Measurements from ENCODE around the gene RABEP1.
A peak's percentile ranks its signal among the peaks of the same experiment; 100 is the strongest.

The RABEP1 gene

GRCh38 chr17:5272322-5272721 lies 9.8 kb upstream of the RABEP1 start:
- H3K4me3 ChIP-seq (ENCODE audit: low read depth in 1 of 2, low read length in 2 of 2) = no peak overlapping the region
- no peaks in the 10 kb centered on the region for H3K36me3 ChIP-seq (ENCODE audit: control insufficient read depth in 1 of 2, insufficient read depth in 2 of 2, low read length in 2 of 2)
- H3K9me3 ChIP-seq (ENCODE audit: control insufficient read depth in 1 of 2, low read length in 2 of 2) = no peaks in the 10 kb centered on the region
- no peaks in the 10 kb centered on the region for H3K27me3 ChIP-seq (ENCODE audit: control insufficient read depth in 1 of 2, insufficient read depth in 2 of 2, low read length in 2 of 2)
- no peak overlapping the region for H3K9ac ChIP-seq (ENCODE audit: low read depth in 1 of 2, low read length in 2 of 2)
- H3K4me1 ChIP-seq (ENCODE audit: control insufficient read depth in 1 of 2, insufficient read depth in 2 of 2, low read length in 2 of 2) = no peaks in the 10 kb centered on the region
- no peak overlapping the region for H3K27ac ChIP-seq (ENCODE audit: low read depth, low read length)

- Histone ChIP-seq H3K27ac (ENCODE audit: low read depth, low read length) (no peak overlapping the region), H3K36me3 (ENCODE audit: control insufficient read depth in 1 of 2, insufficient read depth in 2 of 2, low read length in 2 of 2) (peaks cover 0 to 3% of the 10 kb centered on the region in 2 donors), H3K9ac (ENCODE audit: low read depth in 1 of 2, low read length in 2 of 2) (peak overlapping the region; percentile 16 to 64), H3K4me3 (ENCODE audit: low read depth in 1 of 2, low read length in 2 of 2) (peak overlapping the region; percentile 67 to 76), H3K9me3 (ENCODE audit: control insufficient read depth in 1 of 2, low read length in 2 of 2) (no peaks in the 10 kb centered on the region), H3K4me1 (ENCODE audit: control insufficient read depth in 1 of 2, insufficient read depth in 2 of 2, low read length in 2 of 2) (peaks cover 18 to 21% of the 10 kb centered on the region in 2 donors), H3K27me3 (ENCODE audit: control insufficient read depth in 1 of 2, insufficient read depth in 2 of 2, low read length in 2 of 2) (no peaks in the 10 kb centered on the region)
Observed at GRCh38 chr17:5282642-5283217, 646 bp downstream of the RABEP1 start.

GRCh38 chr17:5283571-5284315 lies 1.7 kb downstream of the RABEP1 start:
- H3K4me1 ChIP-seq (ENCODE audit: control insufficient read depth in 1 of 2, insufficient read depth in 2 of 2, low read length in 2 of 2) = peaks cover 18 to 21% of the 10 kb centered on the region in 2 donors

GRCh38 chr17:5284681-5285080 lies 2.6 kb downstream of the RABEP1 start:
- Histone ChIP-seq H3K9ac (ENCODE audit: low read depth in 1 of 2, low read length in 2 of 2) (no peak overlapping the region), H3K27me3 (ENCODE audit: control insufficient read depth in 1 of 2, insufficient read depth in 2 of 2, low read length in 2 of 2) (no peaks in the 10 kb centered on the region), H3K4me1 (ENCODE audit: control insufficient read depth in 1 of 2, insufficient read depth in 2 of 2, low read length in 2 of 2) (peaks cover 18 to 21% of the 10 kb centered on the region in 2 donors), H3K9me3 (ENCODE audit: control insufficient read depth in 1 of 2, low read length in 2 of 2) (no peaks in the 10 kb centered on the region), H3K27ac (ENCODE audit: low read depth, low read length) (no peak overlapping the region), H3K4me3 (ENCODE audit: low read depth in 1 of 2, low read length in 2 of 2) (no peak overlapping the region), H3K36me3 (ENCODE audit: control insufficient read depth in 1 of 2, insufficient read depth in 2 of 2, low read length in 2 of 2) (peaks cover 0 to 3% of the 10 kb centered on the region in 2 donors)

More at GRCh38 chr17:5283571-5284315, 1.7 kb downstream of the RABEP1 start:
- no peaks in the 10 kb centered on the region for H3K27me3 ChIP-seq (ENCODE audit: control insufficient read depth in 1 of 2, insufficient read depth in 2 of 2, low read length in 2 of 2)
- peak overlapping the region; percentile 67 to 76 for H3K4me3 ChIP-seq (ENCODE audit: low read depth in 1 of 2, low read length in 2 of 2)
- no peak overlapping the region for H3K27ac ChIP-seq (ENCODE audit: low read depth, low read length)
- peaks cover 0 to 3% of the 10 kb centered on the region in 2 donors for H3K36me3 ChIP-seq (ENCODE audit: control insufficient read depth in 1 of 2, insufficient read depth in 2 of 2, low read length in 2 of 2)
- no peaks in the 10 kb centered on the region for H3K9me3 ChIP-seq (ENCODE audit: control insufficient read depth in 1 of 2, low read length in 2 of 2)
- peak overlapping the region; percentile 16 to 64 for H3K9ac ChIP-seq (ENCODE audit: low read depth in 1 of 2, low read length in 2 of 2)

- no peak overlapping the region for H3K9ac ChIP-seq (ENCODE audit: low read depth in 1 of 2, low read length in 2 of 2)
- H3K36me3 ChIP-seq (ENCODE audit: control insufficient read depth in 1 of 2, insufficient read depth in 2 of 2, low read length in 2 of 2) = peaks cover 0 to 7% of the 10 kb centered on the region in 2 donors
- H3K4me1 ChIP-seq (ENCODE audit: control insufficient read depth in 1 of 2, insufficient read depth in 2 of 2, low read length in 2 of 2) = peaks cover 18 to 21% of the 10 kb centered on the region in 2 donors
Observed at GRCh38 chr17:5286846-5287245, 4.8 kb downstream of the RABEP1 start.

GRCh38 chr17:5291683-5292350 lies 9.7 kb downstream of the RABEP1 start:
- Histone ChIP-seq H3K9me3 (ENCODE audit: control insufficient read depth in 1 of 2, low read length in 2 of 2) (no peaks in the 10 kb centered on the region), H3K27ac (ENCODE audit: low read depth, low read length) (no peak overlapping the region), H3K9ac (ENCODE audit: low read depth in 1 of 2, low read length in 2 of 2) (no peak overlapping the region), H3K4me3 (ENCODE audit: low read depth in 1 of 2, low read length in 2 of 2) (no peak overlapping the region), H3K36me3 (ENCODE audit: control insufficient read depth in 1 of 2, insufficient read depth in 2 of 2, low read length in 2 of 2) (peaks cover 0 to 8% of the 10 kb centered on the region in 2 donors), H3K4me1 (ENCODE audit: control insufficient read depth in 1 of 2, insufficient read depth in 2 of 2, low read length in 2 of 2) (no peaks in the 10 kb centered on the region), H3K27me3 (ENCODE audit: control insufficient read depth in 1 of 2, insufficient read depth in 2 of 2, low read length in 2 of 2) (no peaks in the 10 kb centered on the region)

More at GRCh38 chr17:5286846-5287245, 4.8 kb downstream of the RABEP1 start:
- no peak overlapping the region for H3K4me3 ChIP-seq (ENCODE audit: low read depth in 1 of 2, low read length in 2 of 2)
- H3K27me3 ChIP-seq (ENCODE audit: control insufficient read depth in 1 of 2, insufficient read depth in 2 of 2, low read length in 2 of 2) = no peaks in the 10 kb centered on the region
- no peak overlapping the region for H3K27ac ChIP-seq (ENCODE audit: low read depth, low read length)
- H3K9me3 ChIP-seq (ENCODE audit: control insufficient read depth in 1 of 2, low read length in 2 of 2) = no peaks in the 10 kb centered on the region

GRCh38 chr17:5297245-5297644 lies 15.2 kb downstream of the RABEP1 start:
- Histone ChIP-seq H3K36me3 (ENCODE audit: control insufficient read depth in 1 of 2, insufficient read depth in 2 of 2, low read length in 2 of 2) (peaks cover 0 to 20% of the 10 kb centered on the region in 2 donors), H3K9ac (ENCODE audit: low read depth in 1 of 2, low read length in 2 of 2) (no peak overlapping the region), H3K4me1 (ENCODE audit: control insufficient read depth in 1 of 2, insufficient read depth in 2 of 2, low read length in 2 of 2) (no peaks in the 10 kb centered on the region), H3K4me3 (ENCODE audit: low read depth in 1 of 2, low read length in 2 of 2) (no peak overlapping the region), H3K27me3 (ENCODE audit: control insufficient read depth in 1 of 2, insufficient read depth in 2 of 2, low read length in 2 of 2) (no peaks in the 10 kb centered on the region), H3K9me3 (ENCODE audit: control insufficient read depth in 1 of 2, low read length in 2 of 2) (no peaks in the 10 kb centered on the region), H3K27ac (ENCODE audit: low read depth, low read length) (no peak overlapping the region)

GRCh38 chr17:5299383-5299782 lies 17.3 kb downstream of the RABEP1 start:
- Histone ChIP-seq H3K4me1 (ENCODE audit: control insufficient read depth in 1 of 2, insufficient read depth in 2 of 2, low read length in 2 of 2) (no peaks in the 10 kb centered on the region), H3K9me3 (ENCODE audit: control insufficient read depth in 1 of 2, low read length in 2 of 2) (no peaks in the 10 kb centered on the region), H3K36me3 (ENCODE audit: control insufficient read depth in 1 of 2, insufficient read depth in 2 of 2, low read length in 2 of 2) (peaks cover 0 to 16% of the 10 kb centered on the region in 2 donors), H3K27me3 (ENCODE audit: control insufficient read depth in 1 of 2, insufficient read depth in 2 of 2, low read length in 2 of 2) (no peaks in the 10 kb centered on the region), H3K27ac (ENCODE audit: low read depth, low read length) (no peak overlapping the region), H3K9ac (ENCODE audit: low read depth in 1 of 2, low read length in 2 of 2) (no peak overlapping the region), H3K4me3 (ENCODE audit: low read depth in 1 of 2, low read length in 2 of 2) (no peak overlapping the region)

GRCh38 chr17:5304636-5305035 lies 22.6 kb downstream of the RABEP1 start:
- H3K4me1 ChIP-seq (ENCODE audit: control insufficient read depth in 1 of 2, insufficient read depth in 2 of 2, low read length in 2 of 2) = peaks cover 0 to 5% of the 10 kb centered on the region in 2 donors
- no peaks in the 10 kb centered on the region for H3K27me3 ChIP-seq (ENCODE audit: control insufficient read depth in 1 of 2, insufficient read depth in 2 of 2, low read length in 2 of 2)
- H3K27ac ChIP-seq (ENCODE audit: low read depth, low read length) = no peak overlapping the region
- no peak overlapping the region for H3K4me3 ChIP-seq (ENCODE audit: low read depth in 1 of 2, low read length in 2 of 2)
- no peak overlapping the region for H3K9ac ChIP-seq (ENCODE audit: low read depth in 1 of 2, low read length in 2 of 2)
- H3K9me3 ChIP-seq (ENCODE audit: control insufficient read depth in 1 of 2, low read length in 2 of 2) = no peaks in the 10 kb centered on the region
- H3K36me3 ChIP-seq (ENCODE audit: control insufficient read depth in 1 of 2, insufficient read depth in 2 of 2, low read length in 2 of 2) = peaks cover 2 to 10% of the 10 kb centered on the region in 2 donors

GRCh38 chr17:5309851-5310250 lies 27.8 kb downstream of the RABEP1 start:
- Histone ChIP-seq H3K9me3 (ENCODE audit: control insufficient read depth in 1 of 2, low read length in 2 of 2) (no peaks in the 10 kb centered on the region), H3K27ac (ENCODE audit: low read depth, low read length) (no peak overlapping the region), H3K36me3 (ENCODE audit: control insufficient read depth in 1 of 2, insufficient read depth in 2 of 2, low read length in 2 of 2) (peaks cover 10 to 11% of the 10 kb centered on the region in 2 donors), H3K27me3 (ENCODE audit: control insufficient read depth in 1 of 2, insufficient read depth in 2 of 2, low read length in 2 of 2) (no peaks in the 10 kb centered on the region), H3K4me1 (ENCODE audit: control insufficient read depth in 1 of 2, insufficient read depth in 2 of 2, low read length in 2 of 2) (peaks cover 0 to 5% of the 10 kb centered on the region in 2 donors), H3K9ac (ENCODE audit: low read depth in 1 of 2, low read length in 2 of 2) (no peak overlapping the region), H3K4me3 (ENCODE audit: low read depth in 1 of 2, low read length in 2 of 2) (no peak overlapping the region)
